ENCODE measurements around the gene IDI2. TPM values are rescaled to one million over a fixed set of nuclear protein-coding genes. Genes with fewer than 3 reads are reported as not detected.

IDI2 gene
- total and polyA plus RNA-seq, 2 of the 13 experiments (the other 11 are each of a cell fraction or from before 2014, with no cell fraction given) = not detected

DNA sequence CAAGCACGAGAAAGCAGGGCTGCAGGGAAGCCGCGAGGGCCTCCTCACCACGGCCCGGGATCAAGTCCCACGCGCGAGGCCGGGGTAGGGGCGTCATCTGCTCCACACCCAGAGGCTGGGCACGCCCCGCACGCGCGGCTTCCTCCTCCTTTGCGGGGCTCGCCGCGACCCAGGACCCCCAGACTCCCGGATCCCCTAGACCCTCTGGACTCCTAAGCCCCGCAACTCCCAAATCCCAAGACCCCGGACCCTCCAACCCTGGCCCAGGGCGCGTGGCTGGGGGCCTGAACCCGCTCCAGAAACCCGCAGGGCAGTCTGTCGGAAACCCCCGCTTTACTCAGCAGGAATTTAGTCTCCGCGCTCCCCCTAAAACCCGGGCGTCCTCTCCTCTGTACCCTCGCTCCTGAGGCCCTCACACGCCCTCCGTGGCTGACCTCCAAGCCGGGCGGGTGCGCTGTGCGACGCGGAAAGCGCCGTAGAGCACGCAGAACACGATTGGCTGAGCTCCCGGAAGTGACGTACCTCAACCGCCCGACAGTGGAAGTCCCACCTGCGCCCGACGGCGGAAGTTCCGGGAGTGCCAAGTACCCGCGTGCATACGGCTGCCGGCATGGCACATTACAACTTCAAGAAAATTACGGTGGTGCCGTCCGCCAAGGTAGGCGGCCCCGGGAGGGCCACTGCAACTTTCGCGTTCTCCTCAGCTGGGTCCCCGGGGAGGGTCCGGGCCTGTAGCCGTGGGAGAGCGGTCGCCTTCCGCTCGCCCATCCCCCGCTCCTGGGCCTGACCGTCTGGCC, 37.6 kb downstream of the IDI2 start, which contains the start of gene GTPBP4 (continued):
- TF ChIP-seq RFX3 (CRISPR knock-in tag; IDR thresholded peaks at IDR 0.05) (no peak), ZNF101 (CRISPR knock-in tag; IDR thresholded peaks at IDR 0.05; ENCODE audit: borderline replicate concordance, low read depth) (no peak), ARID2 (CRISPR knock-in tag; IDR thresholded peaks at IDR 0.05; ENCODE audit: borderline replicate concordance) (no peak), ZNF570 (CRISPR knock-in tag; IDR thresholded peaks at IDR 0.05; ENCODE audit: borderline replicate concordance) (no peak), RAD21 (CRISPR knock-in tag; IDR thresholded peaks at IDR 0.05) (peak; percentile 6; the same call in 1 of the 2 replicates), ZNF737 (CRISPR knock-in tag; IDR thresholded peaks at IDR 0.05; ENCODE audit: borderline replicate concordance) (no peak), KLF16 (CRISPR knock-in tag; IDR thresholded peaks at IDR 0.05) (peak in 1 of 2 experiments; percentile 62; a peak in 2 of 4 replicates), ZNF367 (CRISPR knock-in tag; IDR thresholded peaks at IDR 0.05; ENCODE audit: borderline replicate concordance) (0 out of 2 replicates have a peak, but pooled peaks have one; percentile 64), KDM6A (CRISPR knock-in tag; IDR thresholded peaks at IDR 0.05; ENCODE audit: low read depth) (no peak), PCBP1 (IDR thresholded peaks at IDR 0.05; ENCODE audit: borderline replicate concordance, low read depth, low read length) (no peak), ZNF556 (CRISPR knock-in tag; IDR thresholded peaks at IDR 0.05; ENCODE audit: borderline replicate concordance) (0 out of 2 replicates have a peak, but pooled peaks have one; percentile 6), KDM2A (CRISPR knock-in tag; IDR thresholded peaks at IDR 0.05; ENCODE audit: borderline replicate concordance, low read depth) (peak; percentile 72; the same call in 1 of the 2 replicates), MEF2D (CRISPR knock-in tag; IDR thresholded peaks at IDR 0.05) (peak; percentile 74), CCAR2 (optimal IDR thresholded peaks at IDR 0.05; ENCODE audit: low read depth, low read length) (no peak), NR2F6 (IDR thresholded peaks at IDR 0.05) (peak; percentile 12; the same call in 1 of the 2 replicates), NR2F6 (CRISPR knock-in tag; IDR thresholded peaks at IDR 0.05) (peak; percentile 49), SMAD9 (CRISPR knock-in tag; IDR thresholded peaks at IDR 0.05) (no peak), SKI (IDR thresholded peaks at IDR 0.05; ENCODE audit: partially characterized antibody) (no peak), YEATS2 (CRISPR knock-in tag; IDR thresholded peaks at IDR 0.05; ENCODE audit: borderline replicate concordance) (peak; percentile 95), BORCS8-MEF2B (CRISPR knock-in tag; IDR thresholded peaks at IDR 0.05) (peak; percentile 54; the same call in 1 of the 2 replicates), GLI4 (CRISPR knock-in tag; IDR thresholded peaks at IDR 0.05; ENCODE audit: borderline replicate concordance) (0 out of 2 replicates have a peak, but pooled peaks have one; percentile 46), ZFP82 (CRISPR knock-in tag; IDR thresholded peaks at IDR 0.05; ENCODE audit: borderline replicate concordance) (no peak), XRCC5 (optimal IDR thresholded peaks at IDR 0.05; ENCODE audit: low read length) (peak; percentile 8)
- TF ChIP-seq, protein P1, sequence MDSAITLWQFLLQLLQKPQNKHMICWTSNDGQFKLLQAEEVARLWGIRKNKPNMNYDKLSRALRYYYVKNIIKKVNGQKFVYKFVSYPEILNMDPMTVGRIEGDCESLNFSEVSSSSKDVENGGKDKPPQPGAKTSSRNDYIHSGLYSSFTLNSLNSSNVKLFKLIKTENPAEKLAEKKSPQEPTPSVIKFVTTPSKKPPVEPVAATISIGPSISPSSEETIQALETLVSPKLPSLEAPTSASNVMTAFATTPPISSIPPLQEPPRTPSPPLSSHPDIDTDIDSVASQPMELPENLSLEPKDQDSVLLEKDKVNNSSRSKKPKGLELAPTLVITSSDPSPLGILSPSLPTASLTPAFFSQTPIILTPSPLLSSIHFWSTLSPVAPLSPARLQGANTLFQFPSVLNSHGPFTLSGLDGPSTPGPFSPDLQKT (CRISPR knock-in tag; IDR thresholded peaks at IDR 0.05; ENCODE audit: borderline replicate concordance) = no peak
- TF ChIP-seq, protein P2, sequence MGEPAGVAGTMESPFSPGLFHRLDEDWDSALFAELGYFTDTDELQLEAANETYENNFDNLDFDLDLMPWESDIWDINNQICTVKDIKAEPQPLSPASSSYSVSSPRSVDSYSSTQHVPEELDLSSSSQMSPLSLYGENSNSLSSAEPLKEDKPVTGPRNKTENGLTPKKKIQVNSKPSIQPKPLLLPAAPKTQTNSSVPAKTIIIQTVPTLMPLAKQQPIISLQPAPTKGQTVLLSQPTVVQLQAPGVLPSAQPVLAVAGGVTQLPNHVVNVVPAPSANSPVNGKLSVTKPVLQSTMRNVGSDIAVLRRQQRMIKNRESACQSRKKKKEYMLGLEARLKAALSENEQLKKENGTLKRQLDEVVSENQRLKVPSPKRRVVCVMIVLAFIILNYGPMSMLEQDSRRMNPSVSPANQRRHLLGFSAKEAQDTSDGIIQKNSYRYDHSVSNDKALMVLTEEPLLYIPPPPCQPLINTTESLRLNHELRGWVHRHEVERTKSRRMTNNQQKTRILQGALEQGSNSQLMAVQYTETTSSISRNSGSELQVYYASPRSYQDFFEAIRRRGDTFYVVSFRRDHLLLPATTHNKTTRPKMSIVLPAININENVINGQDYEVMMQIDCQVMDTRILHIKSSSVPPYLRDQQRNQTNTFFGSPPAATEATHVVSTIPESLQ (CRISPR knock-in tag; conservative IDR thresholded peaks at IDR 0.05) = no peak
- TF ChIP-seq, protein P3, sequence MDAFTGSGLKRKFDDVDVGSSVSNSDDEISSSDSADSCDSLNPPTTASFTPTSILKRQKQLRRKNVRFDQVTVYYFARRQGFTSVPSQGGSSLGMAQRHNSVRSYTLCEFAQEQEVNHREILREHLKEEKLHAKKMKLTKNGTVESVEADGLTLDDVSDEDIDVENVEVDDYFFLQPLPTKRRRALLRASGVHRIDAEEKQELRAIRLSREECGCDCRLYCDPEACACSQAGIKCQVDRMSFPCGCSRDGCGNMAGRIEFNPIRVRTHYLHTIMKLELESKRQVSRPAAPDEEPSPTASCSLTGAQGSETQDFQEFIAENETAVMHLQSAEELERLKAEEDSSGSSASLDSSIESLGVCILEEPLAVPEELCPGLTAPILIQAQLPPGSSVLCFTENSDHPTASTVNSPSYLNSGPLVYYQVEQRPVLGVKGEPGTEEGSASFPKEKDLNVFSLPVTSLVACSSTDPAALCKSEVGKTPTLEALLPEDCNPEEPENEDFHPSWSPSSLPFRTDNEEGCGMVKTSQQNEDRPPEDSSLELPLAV (CRISPR knock-in tag; conservative IDR thresholded peaks at IDR 0.05; ENCODE audit: low read depth) = no peak
